BE2C (cell line): Measurements from ENCODE around the gene HOXB3.

Experiments
- DNase-seq: peaks from one replicate; pipeline ENCODE4 v3.0.0-alpha.2; 2020
- H3K27me3 ChIP-seq: fragments of 250-450 bp; sonication (Bioruptor Pico); 2 replicates; pipeline ENCODE4 v1.5.1; 2020; ENCODE audit warnings: mild to moderate bottlenecking
- H3K36me3 ChIP-seq: fragments of 250-450 bp; sonication (Bioruptor Pico); 2 replicates; pipeline ENCODE4 v1.5.1; 2020; ENCODE audit warnings: mild to moderate bottlenecking
- H3K4me1 ChIP-seq: fragments of 250-450 bp; sonication (Bioruptor Pico); 2 replicates; pipeline ENCODE4 v1.5.1; 2020
- H3K4me3 ChIP-seq: 2 replicates; pipeline ENCODE4 v1.5.1; 2011; ENCODE audit warnings: low read depth, low read length
- H3K9me3 ChIP-seq: fragments of 250-450 bp; sonication (Bioruptor Pico); 2 replicates; pipeline ENCODE4 v1.5.1; 2020
- CTCF ChIP-seq: IDR thresholded peaks from 2 replicates; pipeline ENCODE4 v1.5.1; 2012; ENCODE audit warnings: mild to moderate bottlenecking, low read depth, low read length

The HOXB3 gene

GRCh38 chr17:48530887-48531272 lies 59.2 kb downstream of the HOXB3 start, which contains the start of gene HOXB1:
HOXB1 (minus strand) TSS chr17:48531011; CDS start chr17:48530904, 107 bp downstream.
- Histone ChIP-seq H3K36me3 (no peaks in the 10 kb centered on the region), H3K27me3 (peaks cover 86% of the 10 kb centered on the region), H3K4me3 (no peak within 1 kb of the TSS), H3K9me3 (no peaks in the 10 kb centered on the region), H3K4me1 (no peaks in the 10 kb centered on the region)
- DNase-seq = no peak
- no peak for TF ChIP-seq CTCF

GRCh38 chr17:48530208-48530886 lies 59.7 kb downstream of the HOXB3 start:
- Histone ChIP-seq H3K9me3 (no peaks in the 10 kb centered on the region), H3K27me3 (peaks cover 86% of the 10 kb centered on the region), H3K4me1 (no peaks in the 10 kb centered on the region), H3K4me3 (no peak overlapping the region), H3K36me3 (no peaks in the 10 kb centered on the region)
- no peak for DNase-seq
- no peak for TF ChIP-seq CTCF

GRCh38 chr17:48529683-48530009 lies 60.4 kb downstream of the HOXB3 start:
- TF ChIP-seq CTCF = no peak
- peaks cover 89% of the 10 kb centered on the region for H3K27me3 ChIP-seq
- H3K4me1 ChIP-seq = no peaks in the 10 kb centered on the region
- H3K4me3 ChIP-seq = no peak overlapping the region
- DNase-seq = no peak
- no peaks in the 10 kb centered on the region for H3K9me3 ChIP-seq
- no peaks in the 10 kb centered on the region for H3K36me3 ChIP-seq

- no peaks in the 10 kb centered on the region for H3K4me1 ChIP-seq
- no peak for DNase-seq
- H3K27me3 ChIP-seq = peaks cover 89% of the 10 kb centered on the region
- no peak overlapping the region for H3K4me3 ChIP-seq
- H3K9me3 ChIP-seq = no peaks in the 10 kb centered on the region
- no peaks in the 10 kb centered on the region for H3K36me3 ChIP-seq
- no peak for TF ChIP-seq CTCF
These were observed 60.9 kb downstream of the HOXB3 start for GRCh38 chr17:48528936-48529682.

- no peaks in the 10 kb centered on the region for H3K36me3 ChIP-seq
- H3K4me3 ChIP-seq = no peak overlapping the region
- TF ChIP-seq CTCF = no peak
- DNase-seq = no peak
- H3K4me1 ChIP-seq = no peaks in the 10 kb centered on the region
- no peaks in the 10 kb centered on the region for H3K9me3 ChIP-seq
- H3K27me3 ChIP-seq = peaks cover 93% of the 10 kb centered on the region
These were observed 61.7 kb downstream of the HOXB3 start for GRCh38 chr17:48528153-48528935.
